Lower leg skin (tissue), 3 donors: Measurements from ENCODE around the gene COX19.

Experiments
- CTCF ChIP-seq, 3 donors: fragments of 450-650 bp; IDR thresholded peaks; one replicate each; pipeline ENCODE4 v1.5.1; 2016; ENCODE audit warnings: antibody characterized with exemption in 3 of 3, mild to moderate bottlenecking in 3 of 3, moderate library complexity in 2 of 3
- POLR2A ChIP-seq, 2 donors: fragments of 450-650 bp; IDR thresholded peaks; one replicate each; pipeline ENCODE4 v1.6.1; 2016 to 2017; ENCODE audit warnings: antibody characterized with exemption in 2 of 2, mild to moderate bottlenecking in 1 of 2, moderate library complexity in 1 of 2

- TF ChIP-seq POLR2A (IDR thresholded peaks at IDR 0.05) = no peak
- no peak for TF ChIP-seq CTCF (IDR thresholded peaks at IDR 0.05)
These were observed 46.0 kb upstream of the COX19 start for GRCh38 chr7:1021366-1021765.
